GM12878 (cell line): ENCODE results near the gene C2orf66. TPM values are rescaled to one million over a fixed set of nuclear protein-coding genes. Genes with fewer than 3 reads are reported as not detected.

Experiments used
- ATAC-seq: fragments of 200-7000 bp; cut with Tn5 transposase; 3 replicates; pipeline ENCODE4 v1.9.1; 2020; ENCODE audit warnings: mild to moderate bottlenecking, moderate library complexity
- BruUV-seq: library from RNA; stranded (reverse); fragments of 400-500 nt; replicated peaks from 2 replicates; lab custom pipeline; 2021; lab: Mats Ljungman, UMichigan
- CTCF ChIA-PET: fragments of 300-600 bp; sonication (Branson Sonifier 250); formaldehyde crosslinking; extraction: SDS; loops from one replicate; lab custom pipeline; 2021; ENCODE audit warnings: inconsistent platforms; lab: Yijun Ruan, JAX
- POLR2A ChIA-PET: fragments of 350-600 bp; formaldehyde crosslinking; extraction: SDS; loops from one replicate; lab custom pipeline; 2021; ENCODE audit warnings: inconsistent platforms; lab: Charles Lee
- RAD21 ChIA-PET: fragments of 300-600 bp; sonication (Branson Sonifier 250); formaldehyde crosslinking; loops from one replicate; lab custom pipeline; 2023; ENCODE audit warnings: antibody characterized with exemption; ENCODE audit not compliant: unreplicated experiment; lab: Charles Lee
- SMC1A ChIA-PET: fragments of 300-600 bp; sonication (Branson Sonifier 250); formaldehyde crosslinking; loops from one replicate; lab custom pipeline; 2023; ENCODE audit not compliant: unreplicated experiment, uncharacterized antibody; lab: Charles Lee
- DNase-seq: peaks from one replicate; pipeline ENCODE4 v3.0.0-alpha.2; 2011; ENCODE audit warnings: low read depth, low spot score
- FAIRE-seq: peaks from 3 replicates; lab custom pipeline; 2011; peaks lifted over from hg19 to GRCh38; lab: Jason Lieb, UNC
- H2AFZ ChIP-seq: 2 replicates; pipeline ENCODE4 v1.6.0; 2011; ENCODE audit warnings: low read depth, low read length, control low read depth; ENCODE audit not compliant: control insufficient read depth
- H3K27ac ChIP-seq: 2 replicates; pipeline ENCODE4 v1.5.1; 2011; ENCODE audit warnings: control low read depth; ENCODE audit not compliant: control insufficient read depth, insufficient read depth
- H3K27me3 ChIP-seq, 2 experiments: replicated peaks in 1 of 2; 2 replicates each; pipeline versions ENCODE4 v1.6.0 to v1.6.1; 2011; ENCODE audit warnings: low read length in 1 of 2; ENCODE audit not compliant: control insufficient read depth in 2 of 2, insufficient read depth in 2 of 2
- H3K36me3 ChIP-seq, 2 experiments: 2 replicates each; pipeline ENCODE4 v1.5.1; 2011; ENCODE audit warnings: low read length in 1 of 2; ENCODE audit not compliant: control insufficient read depth in 2 of 2, insufficient read depth in 2 of 2
- H3K4me1 ChIP-seq: 2 replicates; pipeline ENCODE4 v1.6.1; 2011; ENCODE audit warnings: mild to moderate bottlenecking, low read length, moderate library complexity, mixed read lengths; ENCODE audit not compliant: control insufficient read depth, insufficient read depth
- H3K4me2 ChIP-seq: 2 replicates; pipeline ENCODE4 v1.6.0; 2011; ENCODE audit warnings: control low read depth; ENCODE audit not compliant: control insufficient read depth, insufficient read depth
- H3K4me3 ChIP-seq: fragments of 200-600 bp; sonication (generic); 2 replicates; pipeline ENCODE4 v1.5.1; 2016
- H3K79me2 ChIP-seq: 2 replicates; pipeline ENCODE4 v1.6.0; 2011; ENCODE audit warnings: low read length; ENCODE audit not compliant: control insufficient read depth, insufficient read depth
- H3K9ac ChIP-seq: 2 replicates; pipeline ENCODE4 v1.8.0; 2011; ENCODE audit warnings: low read length, control low read depth, mixed read lengths; ENCODE audit not compliant: control insufficient read depth, insufficient read depth
- H3K9me3 ChIP-seq: replicated peaks from 3 replicates; pipeline ENCODE4 v1.5.1; 2011; ENCODE audit warnings: mild to moderate bottlenecking, low read length; ENCODE audit not compliant: control insufficient read depth, insufficient read depth
- H4K20me1 ChIP-seq: 2 replicates; pipeline ENCODE4 v1.6.0; 2011; ENCODE audit not compliant: control insufficient read depth, insufficient read depth
- ESRRA ChIP-seq: IDR thresholded peaks from 2 replicates; pipeline ENCODE4 v1.6.1; 2012; ENCODE audit warnings: mild to moderate bottlenecking, low read length, improper control_type of control experiment
- GATAD2B ChIP-seq: fragments of 450-650 bp; conservative IDR thresholded peaks from 2 replicates; pipeline ENCODE4 v1.6.1; 2017; ENCODE audit warnings: low read depth, mild to moderate bottlenecking, moderate library complexity
- IKZF1 ChIP-seq: fragments of 450-650 bp; conservative IDR thresholded peaks from 2 replicates; pipeline ENCODE4 v1.6.1; 2017; ENCODE audit warnings: antibody characterized with exemption, mild to moderate bottlenecking
- IKZF2 ChIP-seq, 2 experiments: fragments of 450-650 bp; IDR thresholded peaks; 2 replicates each; pipeline ENCODE4 v1.6.1; 2017; ENCODE audit warnings: mild to moderate bottlenecking in 2 of 2, moderate library complexity in 2 of 2
- MTA2 ChIP-seq: fragments of 450-650 bp; IDR thresholded peaks from 2 replicates; pipeline ENCODE4 v1.6.1; 2016; ENCODE audit warnings: low read depth, mild to moderate bottlenecking, moderate library complexity
- NRF1 ChIP-seq: conservative IDR thresholded peaks from 2 replicates; pipeline ENCODE4 v1.6.1; 2011; ENCODE audit warnings: mild to moderate bottlenecking, low read depth, low read length, improper control_type of control experiment
- PAX5 ChIP-seq: IDR thresholded peaks from 2 replicates; pipeline ENCODE4 v1.6.1; 2011; ENCODE audit warnings: low read depth, low read length, borderline replicate concordance
- PAX8 ChIP-seq: fragments of 450-650 bp; IDR thresholded peaks from 2 replicates; pipeline ENCODE4 v1.6.1; 2017; ENCODE audit warnings: mild to moderate bottlenecking, moderate library complexity
- SMAD1 ChIP-seq: fragments of 450-650 bp; IDR thresholded peaks from 2 replicates; pipeline ENCODE4 v1.6.1; 2018; ENCODE audit warnings: mild to moderate bottlenecking, low read depth; ENCODE audit not compliant: partially characterized antibody
- SRF ChIP-seq, 2 experiments: IDR thresholded peaks; 2 replicates each; pipeline ENCODE4 v1.6.1; 2011; ENCODE audit warnings: low read depth in 2 of 2, low read length in 2 of 2, mild to moderate bottlenecking in 1 of 2, moderate library complexity in 1 of 2
- YBX1 ChIP-seq: fragments of 450-650 bp; IDR thresholded peaks from 2 replicates; pipeline ENCODE4 v1.6.1; 2016; ENCODE audit warnings: antibody characterized with exemption
- in situ Hi-C: fragments of 300-500 bp; cut with MboI; formaldehyde crosslinking; loops from 9 replicates; pipeline ENCODE4 v1.14.3; 2018; ENCODE audit warnings: mixed read lengths
- intact Hi-C: fragments of 100-400 bp; cut with micrococcal nuclease; formaldehyde crosslinking; loops from one replicate; pipeline ENCODE4 v1.14.2; 2022; ENCODE audit not compliant: unreplicated experiment
- polyA plus RNA-seq, 11 experiments: library from polyadenylated mRNA; depleted of rRNA in 4 of 11; unstranded in 6 of 11; stranded (reverse) in 5 of 11; fragments of >200 nt; fragmentation: Nextera tagmentation in 4 of 11; fragmentation: Illumina TruSeq in 1 of 11; extraction: Ambion mirVana in 4 of 11; extraction: Trizol in 1 of 11; gene quantifications; 1 replicate in 1 of 11; 2 replicates in 10 of 11; pipeline versions ENCODE4 v1.2.1 to v1.2.3, GENCODE V29; 2011 to 2016; ENCODE audit warnings: inconsistent platforms in 2 of 11, missing spikeins in 2 of 11, low read depth in 1 of 11
- total RNA-seq, 4 experiments: library from RNA; depleted of rRNA in 3 of 4; stranded (reverse); fragments of >200 nt in 3 of 4; fragmentation: Illumina TruSeq in 1 of 4; extraction: Trizol in 1 of 4; gene quantifications; 2 replicates each; pipeline versions ENCODE4 v1.2.1 to v1.2.3, GENCODE V29; 2013 to 2021
- TF ChIP-seq, protein P1 (sequence below): IDR thresholded peaks from 2 replicates; pipeline ENCODE4 v1.6.1; 2012; ENCODE audit warnings: low read length, inconsistent platforms

C2orf66 gene
- total and polyA plus RNA-seq, 10 of the 15 experiments (the other 5 are each of a cell fraction or from before 2014, with no cell fraction given), result 0.04 to 0.10 (median 0.07) TPM; not detected in 7

DNA sequence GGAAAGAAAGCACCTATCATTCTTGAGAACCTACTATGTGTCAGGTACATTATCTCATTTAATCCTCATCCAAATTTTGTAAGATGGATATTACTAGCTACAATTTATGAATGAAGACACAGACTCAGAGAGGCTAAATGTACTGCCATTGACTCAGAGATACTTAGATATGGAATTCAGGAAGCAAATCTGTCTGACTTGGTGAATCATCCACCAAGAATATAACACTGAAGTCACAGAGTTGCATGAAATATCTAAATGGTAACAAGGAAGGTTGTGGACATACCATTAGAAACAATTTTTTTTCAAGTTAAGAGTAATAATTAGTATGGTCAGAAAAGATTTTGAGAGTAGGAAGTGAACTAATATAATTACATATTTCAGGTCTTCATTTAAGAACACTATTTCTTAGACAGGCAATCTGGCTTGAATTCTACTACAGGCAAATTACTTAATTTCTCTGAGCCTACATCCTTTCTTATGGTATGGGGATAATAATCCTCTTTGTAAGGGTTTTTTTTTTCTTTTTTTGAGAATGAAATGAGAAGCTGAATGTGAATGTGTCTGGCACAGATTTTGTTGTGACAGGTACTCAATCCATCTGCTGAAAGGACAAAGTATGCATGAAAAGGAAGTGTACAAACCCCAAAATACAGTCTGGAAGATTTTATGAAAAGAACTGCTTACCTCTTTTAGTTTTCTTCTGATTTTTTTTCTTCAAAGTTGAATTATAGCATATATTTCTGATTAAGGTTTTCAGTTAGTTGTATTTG is 14.8 kb upstream of the C2orf66 start:
- H3K27ac ChIP-seq, result no peak overlapping the region
- SMC1A ChIA-PET, result no interaction called here
- no peak for FAIRE-seq
- POLR2A ChIA-PET, result no interaction called here
- H3K4me2 ChIP-seq, result no peak overlapping the region
- no peak for TF ChIP-seq YBX1
- TF ChIP-seq, protein P1, sequence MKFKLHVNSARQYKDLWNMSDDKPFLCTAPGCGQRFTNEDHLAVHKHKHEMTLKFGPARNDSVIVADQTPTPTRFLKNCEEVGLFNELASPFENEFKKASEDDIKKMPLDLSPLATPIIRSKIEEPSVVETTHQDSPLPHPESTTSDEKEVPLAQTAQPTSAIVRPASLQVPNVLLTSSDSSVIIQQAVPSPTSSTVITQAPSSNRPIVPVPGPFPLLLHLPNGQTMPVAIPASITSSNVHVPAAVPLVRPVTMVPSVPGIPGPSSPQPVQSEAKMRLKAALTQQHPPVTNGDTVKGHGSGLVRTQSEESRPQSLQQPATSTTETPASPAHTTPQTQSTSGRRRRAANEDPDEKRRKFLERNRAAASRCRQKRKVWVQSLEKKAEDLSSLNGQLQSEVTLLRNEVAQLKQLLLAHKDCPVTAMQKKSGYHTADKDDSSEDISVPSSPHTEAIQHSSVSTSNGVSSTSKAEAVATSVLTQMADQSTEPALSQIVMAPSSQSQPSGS, result no peak
- TF ChIP-seq SMAD1, result no peak
- TF ChIP-seq GATAD2B, result no peak
- TF ChIP-seq SRF (IDR thresholded peaks at IDR 0.05; ENCODE audit: low read depth in 2 of 2, low read length in 2 of 2), result no peak
- no peak for TF ChIP-seq ESRRA
- no peak for TF ChIP-seq IKZF1
- TF ChIP-seq MTA2, result no peak
- no peak for TF ChIP-seq IKZF2 (IDR thresholded peaks at IDR 0.05)
- TF ChIP-seq PAX5, result no peak
- no peak for TF ChIP-seq NRF1
- TF ChIP-seq PAX8, result no peak
- ATAC-seq, result no peak
- no peaks in the 10 kb centered on the region for H3K9me3 ChIP-seq
- BruUV-seq, result no TSS peak
- H3K9ac ChIP-seq, result no peak overlapping the region
- no peak for DNase-seq
- in situ Hi-C loops (no loop called here), intact Hi-C loops (no loop called here)
- no peak overlapping the region for H2AFZ ChIP-seq
- no peaks in the 10 kb centered on the region for H3K36me3 ChIP-seq
- CTCF ChIA-PET, result no interaction called here
- H3K4me1 ChIP-seq, result no peaks in the 10 kb centered on the region
- H3K79me2 ChIP-seq, result no peaks in the 10 kb centered on the region
- RAD21 ChIA-PET, result no interaction called here
- H3K4me3 ChIP-seq, result no peak overlapping the region
- no peaks in the 10 kb centered on the region for H4K20me1 ChIP-seq
- H3K27me3 ChIP-seq, result no peaks in the 10 kb centered on the region
